ENCODE measurements around the gene PTPMT1.

Gene PTPMT1

GRCh38 chr11:47533690-47534151, 31.7 kb upstream of the PTPMT1 start:
- Histone ChIP-seq H3K79me2 (ENCODE audit: control insufficient read depth, insufficient read depth, low read length, poor library complexity) (peaks cover 19% of the 10 kb centered on the region), H3K4me2 (ENCODE audit: low read length) (no peak overlapping the region), H4K12ac (ENCODE audit: low read depth, low read length) (no peak overlapping the region), H3K18ac (ENCODE audit: low read length) (no peak overlapping the region), H3K23ac (ENCODE audit: low read length) (no peak overlapping the region), H2BK12ac (ENCODE audit: low read length) (no peak overlapping the region), H2AFZ (ENCODE audit: insufficient read depth, low read length, poor library complexity) (no peak overlapping the region), H2BK120ac (ENCODE audit: insufficient read depth, low read length, poor library complexity) (no peak overlapping the region), H3K9me3 (ENCODE audit: insufficient read depth, low read depth, low read length) (no peaks in the 10 kb centered on the region), H4K8ac (ENCODE audit: low read depth, low read length) (no peak overlapping the region), H3K79me1 (ENCODE audit: low read length) (no peaks in the 10 kb centered on the region), H3K27me3 (ENCODE audit: insufficient read depth, low read length) (no peaks in the 10 kb centered on the region), H3K4me1 (ENCODE audit: control insufficient read depth in 1 of 2, insufficient read depth in 2 of 2, low read length in 2 of 2) (no peaks in the 10 kb centered on the region), H2AK5ac (ENCODE audit: low read length) (no peak overlapping the region), H3K4ac (ENCODE audit: low read depth, low read length) (peak overlapping the region; percentile 83), H3K9ac (ENCODE audit: low read length) (no peak overlapping the region), H3K36me3 (ENCODE audit: control insufficient read depth in 1 of 2, insufficient read depth in 2 of 2, low read length in 2 of 2) (peaks cover 1 to 3% of the 10 kb centered on the region in 2 experiments), H2BK5ac (ENCODE audit: low read depth, low read length, poor library complexity) (no peak overlapping the region), H3K27ac (ENCODE audit: low read depth, low read length) (no peak overlapping the region), H3K4me3 (ENCODE audit: low read depth, low read length) (no peak overlapping the region), H3K14ac (ENCODE audit: low read length) (no peak overlapping the region), H4K91ac (ENCODE audit: low read depth, low read length) (no peak overlapping the region)
- DNase-seq = no peak
- no CpG with 5 or more reads among the region's 2 CpGs for WGBS (ENCODE audit: extremely low coverage, insufficient coverage, insufficient read length)

GRCh38 chr11:47534704-47535251, 30.6 kb upstream of the PTPMT1 start:
- no peak overlapping the region for H3K18ac ChIP-seq (ENCODE audit: low read length)
- no peak overlapping the region for H3K4me3 ChIP-seq (ENCODE audit: low read depth, low read length)
- H4K8ac ChIP-seq (ENCODE audit: low read depth, low read length) = no peak overlapping the region
- H2AK5ac ChIP-seq (ENCODE audit: low read length) = no peak overlapping the region
- H3K79me2 ChIP-seq (ENCODE audit: control insufficient read depth, insufficient read depth, low read length, poor library complexity) = peaks cover 21% of the 10 kb centered on the region
- H4K12ac ChIP-seq (ENCODE audit: low read depth, low read length) = no peak overlapping the region
- peaks cover 1 to 3% of the 10 kb centered on the region in 2 experiments for H3K36me3 ChIP-seq (ENCODE audit: control insufficient read depth in 1 of 2, insufficient read depth in 2 of 2, low read length in 2 of 2)
- H2BK5ac ChIP-seq (ENCODE audit: low read depth, low read length, poor library complexity) = no peak overlapping the region
- no peak overlapping the region for H3K9ac ChIP-seq (ENCODE audit: low read length)
- peak overlapping the region; percentile 27 for H3K4ac ChIP-seq (ENCODE audit: low read depth, low read length)
- no peak overlapping the region for H2BK12ac ChIP-seq (ENCODE audit: low read length)
- no peak overlapping the region for H3K4me2 ChIP-seq (ENCODE audit: low read length)
- H3K79me1 ChIP-seq (ENCODE audit: low read length) = no peaks in the 10 kb centered on the region
- no peak overlapping the region for H2AFZ ChIP-seq (ENCODE audit: insufficient read depth, low read length, poor library complexity)
- no peaks in the 10 kb centered on the region for H3K27me3 ChIP-seq (ENCODE audit: insufficient read depth, low read length)
- no peak overlapping the region for H2BK120ac ChIP-seq (ENCODE audit: insufficient read depth, low read length, poor library complexity)
- DNase-seq = no peak
- no peak overlapping the region for H3K14ac ChIP-seq (ENCODE audit: low read length)
- no peaks in the 10 kb centered on the region for H3K9me3 ChIP-seq (ENCODE audit: insufficient read depth, low read depth, low read length)
- no peak overlapping the region for H3K27ac ChIP-seq (ENCODE audit: low read depth, low read length)
- H3K23ac ChIP-seq (ENCODE audit: low read length) = no peak overlapping the region
- WGBS (ENCODE audit: extremely low coverage, insufficient coverage, insufficient read length) = no CpG with 5 or more reads among the region's 4 CpGs
- H3K4me1 ChIP-seq (ENCODE audit: control insufficient read depth in 1 of 2, insufficient read depth in 2 of 2, low read length in 2 of 2) = no peaks in the 10 kb centered on the region
- H4K91ac ChIP-seq (ENCODE audit: low read depth, low read length) = no peak overlapping the region

GRCh38 chr11:47536915-47537314, 28.5 kb upstream of the PTPMT1 start:
- no peaks in the 10 kb centered on the region for H3K27me3 ChIP-seq (ENCODE audit: insufficient read depth, low read length)
- no peaks in the 10 kb centered on the region for H3K9me3 ChIP-seq (ENCODE audit: insufficient read depth, low read depth, low read length)
- no peak overlapping the region for H2AFZ ChIP-seq (ENCODE audit: insufficient read depth, low read length, poor library complexity)
- H2AK5ac ChIP-seq (ENCODE audit: low read length) = no peak overlapping the region
- no CpG with 5 or more reads among the region's 3 CpGs for WGBS (ENCODE audit: extremely low coverage, insufficient coverage, insufficient read length)
- DNase-seq = no peak
- no peak overlapping the region for H3K9ac ChIP-seq (ENCODE audit: low read length)
- peaks cover 19% of the 10 kb centered on the region for H3K79me2 ChIP-seq (ENCODE audit: control insufficient read depth, insufficient read depth, low read length, poor library complexity)
- H2BK120ac ChIP-seq (ENCODE audit: insufficient read depth, low read length, poor library complexity) = no peak overlapping the region
- H3K23ac ChIP-seq (ENCODE audit: low read length) = no peak overlapping the region
- no peak overlapping the region for H3K18ac ChIP-seq (ENCODE audit: low read length)
- H3K36me3 ChIP-seq (ENCODE audit: control insufficient read depth in 1 of 2, insufficient read depth in 2 of 2, low read length in 2 of 2) = peaks cover 1 to 3% of the 10 kb centered on the region in 2 experiments
- H4K12ac ChIP-seq (ENCODE audit: low read depth, low read length) = no peak overlapping the region
- H3K14ac ChIP-seq (ENCODE audit: low read length) = no peak overlapping the region
- H4K91ac ChIP-seq (ENCODE audit: low read depth, low read length) = no peak overlapping the region
- H3K4me1 ChIP-seq (ENCODE audit: control insufficient read depth in 1 of 2, insufficient read depth in 2 of 2, low read length in 2 of 2) = no peaks in the 10 kb centered on the region
- H2BK5ac ChIP-seq (ENCODE audit: low read depth, low read length, poor library complexity) = no peak overlapping the region
- H3K79me1 ChIP-seq (ENCODE audit: low read length) = no peaks in the 10 kb centered on the region
- peak overlapping the region; percentile 62 for H3K4ac ChIP-seq (ENCODE audit: low read depth, low read length)
- H3K27ac ChIP-seq (ENCODE audit: low read depth, low read length) = no peak overlapping the region
- H2BK12ac ChIP-seq (ENCODE audit: low read length) = no peak overlapping the region
- H3K4me3 ChIP-seq (ENCODE audit: low read depth, low read length) = no peak overlapping the region
- no peak overlapping the region for H4K8ac ChIP-seq (ENCODE audit: low read depth, low read length)
- H3K4me2 ChIP-seq (ENCODE audit: low read length) = no peak overlapping the region

- no CpG with 5 or more reads among the region's 10 CpGs for WGBS (ENCODE audit: extremely low coverage, insufficient coverage, insufficient read length)
- Histone ChIP-seq H3K4me3 (ENCODE audit: low read depth, low read length) (no peak overlapping the region), H3K27ac (ENCODE audit: low read depth, low read length) (no peak overlapping the region), H3K9me3 (ENCODE audit: insufficient read depth, low read depth, low read length) (no peaks in the 10 kb centered on the region), H3K4me2 (ENCODE audit: low read length) (no peak overlapping the region), H3K18ac (ENCODE audit: low read length) (no peak overlapping the region), H3K27me3 (ENCODE audit: insufficient read depth, low read length) (no peaks in the 10 kb centered on the region), H2AFZ (ENCODE audit: insufficient read depth, low read length, poor library complexity) (no peak overlapping the region), H2BK120ac (ENCODE audit: insufficient read depth, low read length, poor library complexity) (no peak overlapping the region), H3K9ac (ENCODE audit: low read length) (no peak overlapping the region), H3K4me1 (ENCODE audit: control insufficient read depth in 1 of 2, insufficient read depth in 2 of 2, low read length in 2 of 2) (no peaks in the 10 kb centered on the region), H4K8ac (ENCODE audit: low read depth, low read length) (no peak overlapping the region), H3K36me3 (ENCODE audit: control insufficient read depth in 1 of 2, insufficient read depth in 2 of 2, low read length in 2 of 2) (peaks cover 1 to 3% of the 10 kb centered on the region in 2 experiments), H2AK5ac (ENCODE audit: low read length) (no peak overlapping the region), H3K23ac (ENCODE audit: low read length) (no peak overlapping the region), H2BK12ac (ENCODE audit: low read length) (no peak overlapping the region), H3K79me2 (ENCODE audit: control insufficient read depth, insufficient read depth, low read length, poor library complexity) (peaks cover 24% of the 10 kb centered on the region), H4K91ac (ENCODE audit: low read depth, low read length) (no peak overlapping the region), H3K79me1 (ENCODE audit: low read length) (no peaks in the 10 kb centered on the region), H3K4ac (ENCODE audit: low read depth, low read length) (peak overlapping the region; percentile 96), H3K14ac (ENCODE audit: low read length) (no peak overlapping the region), H2BK5ac (ENCODE audit: low read depth, low read length, poor library complexity) (no peak overlapping the region), H4K12ac (ENCODE audit: low read depth, low read length) (no peak overlapping the region)
- DNase-seq = no peak
These were observed 26.4 kb upstream of the PTPMT1 start for GRCh38 chr11:47538741-47539565.

Measured in trophoblast cell (in vitro differentiated cells and primary cell).